Stomach (tissue), 4 donors: ENCODE data around the gene GBA3.

Experiments
- CTCF ChIP-seq, 7 experiments: fragments of 450-650 bp in 4 of 7; fragments of 200-600 bp in 3 of 7; sonication (generic) in 3 of 7; IDR thresholded peaks; one replicate each; pipeline ENCODE4 v1.5.1; 2016 to 2019; ENCODE audit warnings: antibody characterized with exemption in 7 of 7, control low read depth in 2 of 7, mild to moderate bottlenecking in 1 of 7
- EP300 ChIP-seq: sonication (generic); formaldehyde crosslinking; IDR thresholded peaks from one replicate; pipeline ENCODE4 v1.6.1; 2017; ENCODE audit warnings: antibody characterized with exemption
- POLR2A ChIP-seq, 4 donors: fragments of 450-650 bp; IDR thresholded peaks; one replicate each; pipeline ENCODE4 v1.6.1; 2016; ENCODE audit warnings: antibody characterized with exemption in 4 of 4, control low read depth in 2 of 4, mild to moderate bottlenecking in 1 of 4, moderate library complexity in 1 of 4
- POLR2AphosphoS5 ChIP-seq, 3 donors: sonication (generic); formaldehyde crosslinking; IDR thresholded peaks; one replicate each; pipeline ENCODE4 v1.6.1; 2016; ENCODE audit warnings: antibody characterized with exemption in 3 of 3

GRCh38 chr4:22744478-22745062 is 51.8 kb downstream of the GBA3 start:
- TF ChIP-seq POLR2AphosphoS5 (IDR thresholded peaks at IDR 0.05), result no peak
- TF ChIP-seq EP300, result no peak
- no peak for TF ChIP-seq CTCF (IDR thresholded peaks at IDR 0.05)
- no peak for TF ChIP-seq POLR2A (IDR thresholded peaks at IDR 0.05)
